ENCODE results near the gene INSYN2B. TPM values are rescaled to one million over a fixed set of nuclear protein-coding genes. Genes with fewer than 3 reads are reported as not detected.

The INSYN2B gene
- total RNA-seq, 1 donor from 2014 or later = not detected

Other genes starting within 250 kb of the INSYN2B start
- gene FOXI1, start 125.4 kb upstream of the INSYN2B start, total RNA-seq = 0.10 TPM in 1 of 2 replicates, not detected in the other

Measured in T-helper 1 cell treated with Interleukin-12 subunit alpha and Interleukin-12 subunit beta and Interleukin-4 antibody, amounts not matched to agents 30 ng/mL and 1 ng/mL, for 36 hours (primary cell).